GM21786 (cell line): ENCODE results near the gene RNF167.
A peak's percentile ranks its signal among the peaks of the same experiment; 100 is the strongest.

ENCODE experiments used
- ATAC-seq: cut with Tn5 transposase; IDR thresholded peaks from one replicate; pipeline ENCODE4 v1.9.1; 2021; ENCODE audit not compliant: unreplicated experiment

RNF167 gene

GRCh38 chr17:4951486-4951885, 11.4 kb downstream of the RNF167 start:
- ATAC-seq = no peak

GRCh38 chr17:4953451-4953961, 13.4 kb downstream of the RNF167 start:
- no peak for ATAC-seq

GRCh38 chr17:4955091-4955490, 15.0 kb downstream of the RNF167 start:
- no peak for ATAC-seq

GRCh38 chr17:4956493-4957061, 16.5 kb downstream of the RNF167 start:
- no peak for ATAC-seq

GRCh38 chr17:4958102-4958501, 18.0 kb downstream of the RNF167 start:
- no peak for ATAC-seq

GRCh38 chr17:4959261-4959965, 19.3 kb downstream of the RNF167 start:
- no peak for ATAC-seq

- ATAC-seq = no peak
Measured at GRCh38 chr17:4960279-4960922, 20.3 kb downstream of the RNF167 start.

GRCh38 chr17:4965311-4965986, 25.4 kb downstream of the RNF167 start:
- ATAC-seq = no peak

GRCh38 chr17:4966844-4967538, 26.9 kb downstream of the RNF167 start:
- ATAC-seq = peak; percentile 85

GRCh38 chr17:4967539-4968485, 27.7 kb downstream of the RNF167 start, which contains the start of gene SPAG7:
Gene SPAG7, minus strand, starts transcription at chr17:4967817. Its CDS starts 13 bp downstream, at chr17:4967804.
- ATAC-seq = peak; percentile 56

- ATAC-seq = no peak
Measured at GRCh38 chr17:4968486-4969046, 28.5 kb downstream of the RNF167 start.

GRCh38 chr17:4969047-4969550, 29.0 kb downstream of the RNF167 start:
- no peak for ATAC-seq

- ATAC-seq = no peak
Measured at GRCh38 chr17:4969551-4970173, 29.6 kb downstream of the RNF167 start.

GRCh38 chr17:4970273-4970672, 30.2 kb downstream of the RNF167 start:
- no peak for ATAC-seq

GRCh38 chr17:4971826-4972225, 31.8 kb downstream of the RNF167 start:
- no peak for ATAC-seq

GRCh38 chr17:4972322-4972721, 32.3 kb downstream of the RNF167 start:
- no peak for ATAC-seq

GRCh38 chr17:4972752-4973151, 32.7 kb downstream of the RNF167 start:
- ATAC-seq = no peak

- ATAC-seq = no peak
Measured at GRCh38 chr17:4973256-4974114, 33.4 kb downstream of the RNF167 start.
